Measurements from ENCODE around the gene IGF1. TPM values are rescaled to one million over a fixed set of nuclear protein-coding genes. Genes with fewer than 3 reads are reported as not detected.

Gene IGF1
- 0.09 and 2.6 TPM in 2 replicates for total RNA-seq

DNA sequence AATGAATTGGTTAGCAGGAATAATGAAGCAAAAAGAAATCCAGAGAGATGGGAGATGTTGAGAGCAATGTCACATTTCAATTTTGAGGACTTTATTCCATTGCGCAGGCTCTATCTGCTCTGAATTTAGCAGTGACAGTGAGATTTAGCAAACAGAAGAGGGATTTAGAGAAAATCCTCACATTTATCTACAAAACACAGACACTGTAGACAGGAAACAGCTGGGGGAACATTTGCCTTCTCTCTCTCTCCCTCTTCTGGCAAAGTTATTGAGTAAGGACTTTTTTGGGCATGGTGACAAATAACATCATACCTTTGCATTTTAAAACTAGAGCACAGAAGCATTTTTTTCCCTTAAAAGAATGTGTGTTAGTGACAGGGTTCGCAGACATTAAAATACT, at the start of gene IGF1:
IGF1 (minus strand) TSS at position 158 of the 400 bp plus-strand sequence. CDS start 182 bp downstream, outside the sequence.

